ENCODE measurements around the gene SPACA4. TPM values are rescaled to one million over a fixed set of nuclear protein-coding genes. Genes with fewer than 3 reads are reported as not detected.

The SPACA4 gene, protein sequence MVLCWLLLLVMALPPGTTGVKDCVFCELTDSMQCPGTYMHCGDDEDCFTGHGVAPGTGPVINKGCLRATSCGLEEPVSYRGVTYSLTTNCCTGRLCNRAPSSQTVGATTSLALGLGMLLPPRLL
- total RNA-seq (100 to 1,000 TPM in 1 of 2 donors, 10 to 100 TPM in 1; 72.6 to 147 TPM), polyA plus RNA-seq (ENCODE audit: insufficient read depth, low read depth, low replicate concordance) (145 TPM)
- long read RNA-seq, donor 1 = 0 reads
- long read RNA-seq, donor 2 = 0 reads

DNA sequence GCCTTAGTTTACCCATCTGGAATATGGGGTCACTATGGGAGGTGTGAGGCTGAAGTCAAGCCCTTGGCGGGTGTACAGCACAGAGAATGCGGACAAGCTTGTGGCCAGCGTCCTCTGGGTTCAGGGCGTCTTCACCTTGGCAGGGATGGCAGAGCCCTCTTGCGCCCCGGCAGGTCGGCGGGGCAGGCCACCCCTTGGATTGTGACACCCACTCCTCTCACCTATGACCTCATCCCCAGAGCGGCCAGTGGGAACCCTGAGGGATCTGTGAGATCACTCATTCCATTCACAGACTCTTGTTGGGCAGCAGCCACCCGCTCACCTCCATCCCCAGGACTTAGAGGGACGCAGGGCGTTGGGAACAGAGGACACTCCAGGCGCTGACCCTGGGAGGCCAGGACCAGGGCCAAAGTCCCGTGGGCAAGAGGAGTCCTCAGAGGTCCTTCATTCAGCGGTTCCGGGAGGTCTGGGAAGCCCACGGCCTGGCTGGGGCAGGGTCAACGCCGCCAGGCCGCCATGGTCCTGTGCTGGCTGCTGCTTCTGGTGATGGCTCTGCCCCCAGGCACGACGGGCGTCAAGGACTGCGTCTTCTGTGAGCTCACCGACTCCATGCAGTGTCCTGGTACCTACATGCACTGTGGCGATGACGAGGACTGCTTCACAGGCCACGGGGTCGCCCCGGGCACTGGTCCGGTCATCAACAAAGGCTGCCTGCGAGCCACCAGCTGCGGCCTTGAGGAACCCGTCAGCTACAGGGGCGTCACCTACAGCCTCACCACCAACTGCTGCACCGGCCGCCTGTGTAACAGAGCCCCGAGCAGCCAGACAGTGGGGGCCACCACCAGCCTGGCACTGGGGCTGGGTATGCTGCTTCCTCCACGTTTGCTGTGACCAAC is at the start of gene SPACA4:
TSS of gene SPACA4 (plus strand) at position 280 of the 896 bp plus-strand sequence. CDS start at position 517, 237 bp downstream.
- Histone ChIP-seq H3K4me1 (no peaks in the 10 kb centered on the region), H3K4me3 (no peak within 1 kb of the TSS), H3K27ac (no peak within 1 kb of the TSS), H3K27me3 (no peaks in the 10 kb centered on the region), H3K9me3 (no peaks in the 10 kb centered on the region), H3K36me3 (ENCODE audit: low read depth, missing control alignments) (no peaks in the 10 kb centered on the region)
- intact Hi-C loops (cut with DNase I; ENCODE audit: low total_unique reads) = no loop called here
- WGBS, 2 donors = 83 to 90% methylated on average over 1 to 33 of the region's 39 CpGs
- no peak for TF ChIP-seq POLR2A (IDR thresholded peaks at IDR 0.05)
- TF ChIP-seq, protein P1, sequence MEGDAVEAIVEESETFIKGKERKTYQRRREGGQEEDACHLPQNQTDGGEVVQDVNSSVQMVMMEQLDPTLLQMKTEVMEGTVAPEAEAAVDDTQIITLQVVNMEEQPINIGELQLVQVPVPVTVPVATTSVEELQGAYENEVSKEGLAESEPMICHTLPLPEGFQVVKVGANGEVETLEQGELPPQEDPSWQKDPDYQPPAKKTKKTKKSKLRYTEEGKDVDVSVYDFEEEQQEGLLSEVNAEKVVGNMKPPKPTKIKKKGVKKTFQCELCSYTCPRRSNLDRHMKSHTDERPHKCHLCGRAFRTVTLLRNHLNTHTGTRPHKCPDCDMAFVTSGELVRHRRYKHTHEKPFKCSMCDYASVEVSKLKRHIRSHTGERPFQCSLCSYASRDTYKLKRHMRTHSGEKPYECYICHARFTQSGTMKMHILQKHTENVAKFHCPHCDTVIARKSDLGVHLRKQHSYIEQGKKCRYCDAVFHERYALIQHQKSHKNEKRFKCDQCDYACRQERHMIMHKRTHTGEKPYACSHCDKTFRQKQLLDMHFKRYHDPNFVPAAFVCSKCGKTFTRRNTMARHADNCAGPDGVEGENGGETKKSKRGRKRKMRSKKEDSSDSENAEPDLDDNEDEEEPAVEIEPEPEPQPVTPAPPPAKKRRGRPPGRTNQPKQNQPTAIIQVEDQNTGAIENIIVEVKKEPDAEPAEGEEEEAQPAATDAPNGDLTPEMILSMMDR (IDR thresholded peaks at IDR 0.05) = no peak
- no peak for DNase-seq

DNA sequence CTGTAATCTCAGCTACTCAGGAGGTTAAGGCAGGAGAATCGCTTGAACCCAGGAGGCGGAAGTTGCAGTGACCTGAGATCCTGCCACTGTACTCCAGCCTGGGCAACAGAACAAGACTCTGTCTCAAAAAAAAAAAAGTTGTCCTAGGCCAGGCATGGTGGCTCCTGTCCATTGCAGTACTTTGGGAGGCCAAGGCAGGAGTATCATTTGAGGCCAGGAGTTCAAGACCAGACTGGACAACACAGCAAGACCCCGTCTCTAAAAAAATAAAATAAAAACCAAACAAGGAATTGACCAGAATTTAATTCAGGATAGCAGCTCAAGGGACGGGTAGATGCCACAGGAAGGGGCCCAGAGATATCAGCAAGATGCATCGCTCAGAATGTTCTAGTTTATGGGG is 49.7 kb upstream of the SPACA4 start:
- H3K4me3 ChIP-seq = no peak overlapping the region
- no peaks in the 10 kb centered on the region for H3K9me3 ChIP-seq
- 88 to 95% methylated on average over 5 of the region's 5 CpGs for WGBS, 2 donors
- intact Hi-C loops (cut with DNase I; ENCODE audit: low total_unique reads) = no loop called here
- peaks cover 4% of the 10 kb centered on the region for H3K4me1 ChIP-seq
- no peak overlapping the region for H3K27ac ChIP-seq
- no peaks in the 10 kb centered on the region for H3K36me3 ChIP-seq (ENCODE audit: low read depth, missing control alignments)
- H3K27me3 ChIP-seq = no peaks in the 10 kb centered on the region
- no peak for DNase-seq
- no peak for TF ChIP-seq POLR2A (IDR thresholded peaks at IDR 0.05)
- TF ChIP-seq, protein P1 (IDR thresholded peaks at IDR 0.05) = no peak

DNA sequence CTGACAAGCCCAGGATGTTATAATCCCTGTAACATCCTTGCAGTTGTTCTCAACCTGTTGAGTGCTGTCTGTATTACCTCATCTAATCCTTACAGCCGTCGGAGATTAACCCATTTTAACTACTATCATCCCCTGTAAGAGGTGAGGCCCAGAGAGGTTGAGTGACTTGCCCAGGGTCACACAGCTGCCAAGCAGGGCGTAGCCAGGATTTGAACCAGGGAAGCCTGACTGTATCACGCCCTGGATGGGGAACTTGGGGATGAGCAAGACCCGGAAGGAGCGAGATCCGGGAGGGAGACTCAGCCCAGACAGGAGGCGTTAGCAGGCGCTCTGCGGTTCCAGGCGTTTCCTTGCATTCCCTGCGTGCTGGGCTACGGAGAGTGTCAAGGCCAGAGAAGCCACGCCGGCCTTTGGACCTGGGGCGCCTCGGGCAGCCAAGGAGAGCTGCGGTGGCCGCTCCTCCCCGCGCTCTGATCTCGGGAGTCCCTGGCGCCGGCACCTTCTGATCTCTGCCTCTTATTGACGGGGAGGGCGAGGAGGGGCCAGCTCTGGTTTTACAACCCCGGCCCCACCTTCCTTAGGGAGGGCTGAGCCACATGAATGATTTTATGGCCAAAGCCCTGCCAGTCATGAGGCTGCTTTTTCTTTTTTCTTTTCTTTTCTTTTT is 48.4 kb upstream of the SPACA4 start:
- Histone ChIP-seq H3K27me3 (no peaks in the 10 kb centered on the region), H3K4me1 (peaks cover 4% of the 10 kb centered on the region), H3K36me3 (ENCODE audit: low read depth, missing control alignments) (no peaks in the 10 kb centered on the region), H3K9me3 (no peaks in the 10 kb centered on the region), H3K4me3 (no peak overlapping the region), H3K27ac (no peak overlapping the region)
- DNase-seq = peak; percentile 34
- WGBS, 2 donors = 19 to 27% methylated on average over 24 to 27 of the region's 27 CpGs
- intact Hi-C loops (cut with DNase I; ENCODE audit: low total_unique reads) = no loop called here
- TF ChIP-seq, protein P1 (IDR thresholded peaks at IDR 0.05) = no peak
- TF ChIP-seq POLR2A (IDR thresholded peaks at IDR 0.05) = no peak

DNA sequence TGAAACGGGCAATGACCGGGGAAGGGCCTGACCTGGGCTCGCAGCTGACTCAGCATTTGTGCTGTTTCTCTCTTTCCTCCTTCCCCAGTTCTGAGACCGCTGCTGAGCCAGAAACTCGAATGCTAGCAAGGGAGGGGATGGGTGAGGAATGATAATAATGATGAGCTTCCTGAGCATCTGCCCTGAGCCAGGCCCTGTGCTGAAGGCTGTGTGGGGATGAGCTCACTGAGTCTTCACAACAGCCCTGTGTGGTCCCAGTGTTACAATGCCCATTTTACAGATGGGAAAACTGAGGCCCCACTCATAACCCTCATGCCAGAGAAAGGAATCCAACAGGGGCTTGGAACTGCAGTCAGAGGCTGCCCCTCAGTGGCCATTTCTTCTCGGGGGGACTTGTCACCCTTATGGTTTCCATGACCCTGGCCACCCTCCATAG is 46.4 kb upstream of the SPACA4 start:
- no peak for DNase-seq
- TF ChIP-seq, protein P1 (IDR thresholded peaks at IDR 0.05) = no peak
- TF ChIP-seq POLR2A (IDR thresholded peaks at IDR 0.05) = no peak
- H3K36me3 ChIP-seq (ENCODE audit: low read depth, missing control alignments) = no peaks in the 10 kb centered on the region
- H3K9me3 ChIP-seq = no peaks in the 10 kb centered on the region
- no peaks in the 10 kb centered on the region for H3K4me1 ChIP-seq
- intact Hi-C loops (cut with DNase I; ENCODE audit: low total_unique reads) = no loop called here
- no peak overlapping the region for H3K4me3 ChIP-seq
- no peaks in the 10 kb centered on the region for H3K27me3 ChIP-seq
- WGBS, 2 donors = 84 to 89% methylated on average over 6 of the region's 6 CpGs
- no peak overlapping the region for H3K27ac ChIP-seq
